Measurements from ENCODE around the gene C6orf136.
A peak's percentile ranks its signal among the peaks of the same experiment; 100 is the strongest.
"Not testable (repeated sequence)": the region's sequence is repeated elsewhere in the genome, so short reads cannot be mapped to it uniquely, and the experiment has no call there.

C6orf136 gene

GRCh38 chr6:30646450-30647241 is at the start of gene C6orf136:
Gene C6orf136, plus strand, starts transcription at chr6:30647133. Its CDS starts 99 bp downstream, at chr6:30647232.
- Histone ChIP-seq H3K27me3 (ENCODE audit: control insufficient read depth in 1 of 2, insufficient read depth in 2 of 2, low read length in 2 of 2) (no peaks in the 10 kb centered on the region), H3K9ac (ENCODE audit: low read depth in 1 of 2, low read length in 2 of 2) (peak within 1 kb of the TSS; percentile 65 to 96), H3K9me3 (ENCODE audit: control insufficient read depth in 1 of 2, low read length in 2 of 2) (no peaks in the 10 kb centered on the region), H3K4me1 (ENCODE audit: control insufficient read depth in 1 of 2, insufficient read depth in 2 of 2, low read length in 2 of 2) (peaks cover 12 to 26% of the 10 kb centered on the region in 2 donors), H3K4me3 (ENCODE audit: low read depth in 1 of 2, low read length in 2 of 2) (peak within 1 kb of the TSS; percentile 71 to 76), H3K36me3 (ENCODE audit: control insufficient read depth in 1 of 2, insufficient read depth in 2 of 2, low read length in 2 of 2) (peaks cover 0 to 43% of the 10 kb centered on the region in 2 donors), H3K27ac (ENCODE audit: low read depth, low read length) (peak within 1 kb of the TSS; percentile 97)

- not testable (repeated sequence) for H3K27ac ChIP-seq (ENCODE audit: low read depth, low read length); H3K27me3 ChIP-seq (ENCODE audit: control insufficient read depth in 1 of 2, insufficient read depth in 2 of 2, low read length in 2 of 2); H3K4me1 ChIP-seq (ENCODE audit: control insufficient read depth in 1 of 2, insufficient read depth in 2 of 2, low read length in 2 of 2); H3K9me3 ChIP-seq (ENCODE audit: control insufficient read depth in 1 of 2, low read length in 2 of 2); H3K4me3 ChIP-seq (ENCODE audit: low read depth in 1 of 2, low read length in 2 of 2)
- H3K9ac ChIP-seq (ENCODE audit: low read depth in 1 of 2, low read length in 2 of 2): peak overlapping the region in 1 of 2 donors; percentile 15
- peaks cover 22 to 34% of the 10 kb centered on the region in 2 donors for H3K36me3 ChIP-seq (ENCODE audit: control insufficient read depth in 1 of 2, insufficient read depth in 2 of 2, low read length in 2 of 2)
Observed at GRCh38 chr6:30597315-30598144, 49.4 kb upstream of the C6orf136 start.

DNA sequence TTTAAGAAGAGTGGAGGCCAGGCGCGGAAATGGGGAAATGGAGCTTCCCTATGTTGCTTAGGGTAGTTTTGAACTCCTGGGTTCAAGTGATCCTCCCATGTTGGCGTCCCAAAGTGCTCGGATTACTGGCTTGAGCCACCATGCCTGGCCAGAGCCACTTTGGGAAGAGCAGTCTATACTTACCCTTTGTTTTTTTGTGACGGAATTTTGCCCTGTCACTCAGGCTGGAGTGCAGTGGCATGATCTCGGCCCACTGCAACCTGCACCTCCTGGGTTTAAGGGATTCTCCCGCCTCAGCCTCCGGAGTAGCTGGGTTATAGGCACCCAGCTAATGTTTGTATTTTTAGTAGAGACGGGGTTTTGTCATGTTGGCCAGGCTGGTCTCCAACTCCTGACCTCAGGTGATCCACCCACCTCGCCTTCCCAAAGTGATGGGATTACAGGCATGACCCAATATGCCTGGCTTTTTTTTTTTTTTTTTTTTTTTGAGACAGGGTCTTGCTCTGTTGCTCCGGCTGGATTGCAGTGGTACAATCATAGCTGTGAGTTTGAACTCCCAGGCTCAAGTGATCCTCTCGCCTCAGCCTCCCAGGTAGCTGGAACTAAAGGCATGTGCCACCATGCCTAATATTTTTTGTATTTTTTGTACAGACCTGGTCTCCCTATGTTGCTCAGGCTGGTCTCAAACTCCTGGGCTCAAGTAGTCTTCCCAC is 47.9 kb upstream of the C6orf136 start:
- H3K27ac ChIP-seq (ENCODE audit: low read depth, low read length): no peak overlapping the region
- H3K9me3 ChIP-seq (ENCODE audit: control insufficient read depth in 1 of 2, low read length in 2 of 2): no peaks in the 10 kb centered on the region
- H3K36me3 ChIP-seq (ENCODE audit: control insufficient read depth in 1 of 2, insufficient read depth in 2 of 2, low read length in 2 of 2): peaks cover 35 to 48% of the 10 kb centered on the region in 2 donors
- no peak overlapping the region for H3K4me3 ChIP-seq (ENCODE audit: low read depth in 1 of 2, low read length in 2 of 2)
- H3K4me1 ChIP-seq (ENCODE audit: control insufficient read depth in 1 of 2, insufficient read depth in 2 of 2, low read length in 2 of 2): no peaks in the 10 kb centered on the region
- H3K9ac ChIP-seq (ENCODE audit: low read depth in 1 of 2, low read length in 2 of 2): no peak overlapping the region
- no peaks in the 10 kb centered on the region for H3K27me3 ChIP-seq (ENCODE audit: control insufficient read depth in 1 of 2, insufficient read depth in 2 of 2, low read length in 2 of 2)

- H3K27me3 ChIP-seq (ENCODE audit: control insufficient read depth in 1 of 2, insufficient read depth in 2 of 2, low read length in 2 of 2): no peaks in the 10 kb centered on the region
- no peak overlapping the region for H3K27ac ChIP-seq (ENCODE audit: low read depth, low read length)
- H3K36me3 ChIP-seq (ENCODE audit: control insufficient read depth in 1 of 2, insufficient read depth in 2 of 2, low read length in 2 of 2): peaks cover 42 to 48% of the 10 kb centered on the region in 2 donors
Observed at GRCh38 chr6:30599625-30600324, 47.2 kb upstream of the C6orf136 start.

GRCh38 chr6:30600451-30600961 is 46.4 kb upstream of the C6orf136 start:
- Histone ChIP-seq H3K36me3 (ENCODE audit: control insufficient read depth in 1 of 2, insufficient read depth in 2 of 2, low read length in 2 of 2) (peaks cover 48 to 52% of the 10 kb centered on the region in 2 donors), H3K4me3 (ENCODE audit: low read depth in 1 of 2, low read length in 2 of 2) (no peak overlapping the region), H3K27ac (ENCODE audit: low read depth, low read length) (no peak overlapping the region), H3K4me1 (ENCODE audit: control insufficient read depth in 1 of 2, insufficient read depth in 2 of 2, low read length in 2 of 2) (no peaks in the 10 kb centered on the region), H3K9ac (ENCODE audit: low read depth in 1 of 2, low read length in 2 of 2) (no peak overlapping the region), H3K9me3 (ENCODE audit: control insufficient read depth in 1 of 2, low read length in 2 of 2) (no peaks in the 10 kb centered on the region), H3K27me3 (ENCODE audit: control insufficient read depth in 1 of 2, insufficient read depth in 2 of 2, low read length in 2 of 2) (no peaks in the 10 kb centered on the region)

More at GRCh38 chr6:30599625-30600324, 47.2 kb upstream of the C6orf136 start:
- no peaks in the 10 kb centered on the region for H3K4me1 ChIP-seq (ENCODE audit: control insufficient read depth in 1 of 2, insufficient read depth in 2 of 2, low read length in 2 of 2)
- no peak overlapping the region for H3K4me3 ChIP-seq (ENCODE audit: low read depth in 1 of 2, low read length in 2 of 2)
- H3K9ac ChIP-seq (ENCODE audit: low read depth in 1 of 2, low read length in 2 of 2): no peak overlapping the region
- H3K9me3 ChIP-seq (ENCODE audit: control insufficient read depth in 1 of 2, low read length in 2 of 2): no peaks in the 10 kb centered on the region

DNA sequence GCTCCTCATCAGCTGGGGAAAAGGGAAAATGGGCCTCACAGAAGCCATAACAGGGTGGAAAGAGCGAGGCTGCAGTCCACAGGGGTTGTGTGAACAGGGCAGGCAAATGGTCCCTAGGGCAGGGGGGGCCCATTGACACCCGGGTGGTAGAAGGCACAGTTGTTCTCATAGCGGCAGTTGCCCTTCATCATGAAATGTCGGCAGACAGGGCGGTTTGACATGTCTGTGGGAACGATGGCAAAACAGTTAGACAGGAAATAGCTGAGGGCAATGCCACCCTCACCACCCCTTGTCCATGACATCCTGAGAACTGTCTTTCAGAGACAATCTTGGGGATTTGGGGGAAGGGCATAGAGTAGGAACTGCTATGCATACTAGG is 45.5 kb upstream of the C6orf136 start:
- no peak overlapping the region for H3K9ac ChIP-seq (ENCODE audit: low read depth in 1 of 2, low read length in 2 of 2)
- H3K27ac ChIP-seq (ENCODE audit: low read depth, low read length): no peak overlapping the region
- H3K27me3 ChIP-seq (ENCODE audit: control insufficient read depth in 1 of 2, insufficient read depth in 2 of 2, low read length in 2 of 2): no peaks in the 10 kb centered on the region
- H3K9me3 ChIP-seq (ENCODE audit: control insufficient read depth in 1 of 2, low read length in 2 of 2): no peaks in the 10 kb centered on the region
- H3K4me1 ChIP-seq (ENCODE audit: control insufficient read depth in 1 of 2, insufficient read depth in 2 of 2, low read length in 2 of 2): no peaks in the 10 kb centered on the region
- peaks cover 55 to 60% of the 10 kb centered on the region in 2 donors for H3K36me3 ChIP-seq (ENCODE audit: control insufficient read depth in 1 of 2, insufficient read depth in 2 of 2, low read length in 2 of 2)
- H3K4me3 ChIP-seq (ENCODE audit: low read depth in 1 of 2, low read length in 2 of 2): no peak overlapping the region

DNA sequence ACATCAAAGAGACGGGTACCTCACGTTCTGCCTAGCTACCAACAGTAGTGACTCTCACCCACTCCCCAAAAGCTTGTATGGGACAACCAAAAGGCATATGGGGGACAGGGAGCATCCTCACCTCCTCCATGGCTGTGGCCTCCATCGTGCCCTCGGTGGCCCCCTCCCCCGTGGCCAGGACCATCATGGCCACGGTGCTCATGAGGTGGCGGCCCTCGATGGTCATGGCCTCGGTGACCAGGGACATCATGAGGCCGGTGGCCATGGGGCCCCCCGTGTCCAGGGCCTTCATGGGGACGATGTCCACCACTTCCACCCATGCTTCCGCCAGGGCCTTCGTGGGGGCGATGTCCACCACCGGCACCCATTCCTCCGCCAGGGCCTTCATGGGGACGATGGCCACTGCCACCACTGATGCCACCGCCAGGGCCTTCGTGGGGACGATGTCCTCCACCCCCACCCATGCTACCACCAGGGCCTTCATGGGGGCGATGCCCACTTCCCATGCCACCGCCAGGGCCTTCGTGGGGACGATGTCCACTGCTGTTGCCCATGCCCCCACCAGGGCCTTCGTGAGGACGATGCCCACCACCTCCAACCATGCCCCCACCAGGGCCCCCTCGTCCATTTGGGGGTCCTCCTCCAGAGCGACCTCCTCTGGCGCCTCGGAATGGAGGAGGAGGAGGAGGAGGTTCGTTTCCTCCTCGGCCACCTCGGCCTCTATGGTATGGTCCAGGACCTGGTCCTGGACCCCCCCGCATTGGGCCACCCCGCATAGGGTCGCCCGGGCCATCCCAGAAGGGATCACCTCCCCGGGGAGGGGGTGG is 44.9 kb upstream of the C6orf136 start:
- H3K4me1 ChIP-seq (ENCODE audit: control insufficient read depth in 1 of 2, insufficient read depth in 2 of 2, low read length in 2 of 2): no peaks in the 10 kb centered on the region
- H3K27ac ChIP-seq (ENCODE audit: low read depth, low read length): no peak overlapping the region
- no peak overlapping the region for H3K4me3 ChIP-seq (ENCODE audit: low read depth in 1 of 2, low read length in 2 of 2)
- H3K27me3 ChIP-seq (ENCODE audit: control insufficient read depth in 1 of 2, insufficient read depth in 2 of 2, low read length in 2 of 2): no peaks in the 10 kb centered on the region
- H3K36me3 ChIP-seq (ENCODE audit: control insufficient read depth in 1 of 2, insufficient read depth in 2 of 2, low read length in 2 of 2): peaks cover 61 to 66% of the 10 kb centered on the region in 2 donors
- no peak overlapping the region for H3K9ac ChIP-seq (ENCODE audit: low read depth in 1 of 2, low read length in 2 of 2)
- H3K9me3 ChIP-seq (ENCODE audit: control insufficient read depth in 1 of 2, low read length in 2 of 2): no peaks in the 10 kb centered on the region

GRCh38 chr6:30603961-30604360 is 43.0 kb upstream of the C6orf136 start:
- Histone ChIP-seq H3K9ac (ENCODE audit: low read depth in 1 of 2, low read length in 2 of 2) (no peak overlapping the region), H3K27ac (ENCODE audit: low read depth, low read length) (no peak overlapping the region), H3K36me3 (ENCODE audit: control insufficient read depth in 1 of 2, insufficient read depth in 2 of 2, low read length in 2 of 2) (peaks cover 72 to 82% of the 10 kb centered on the region in 2 donors)

GRCh38 chr6:30610065-30610464 is 36.9 kb upstream of the C6orf136 start:
- Histone ChIP-seq H3K27ac (ENCODE audit: low read depth, low read length) (no peak overlapping the region), H3K9me3 (ENCODE audit: control insufficient read depth in 1 of 2, low read length in 2 of 2) (no peaks in the 10 kb centered on the region), H3K36me3 (ENCODE audit: control insufficient read depth in 1 of 2, insufficient read depth in 2 of 2, low read length in 2 of 2) (peaks cover 40 to 51% of the 10 kb centered on the region in 2 donors), H3K27me3 (ENCODE audit: control insufficient read depth in 1 of 2, insufficient read depth in 2 of 2, low read length in 2 of 2) (no peaks in the 10 kb centered on the region), H3K4me3 (ENCODE audit: low read depth in 1 of 2, low read length in 2 of 2) (no peak overlapping the region), H3K4me1 (ENCODE audit: control insufficient read depth in 1 of 2, insufficient read depth in 2 of 2, low read length in 2 of 2) (peaks cover 22 to 23% of the 10 kb centered on the region in 2 donors), H3K9ac (ENCODE audit: low read depth in 1 of 2, low read length in 2 of 2) (no peak overlapping the region)

More at GRCh38 chr6:30603961-30604360, 43.0 kb upstream of the C6orf136 start:
- Histone ChIP-seq H3K27me3 (ENCODE audit: control insufficient read depth in 1 of 2, insufficient read depth in 2 of 2, low read length in 2 of 2) (no peaks in the 10 kb centered on the region), H3K4me3 (ENCODE audit: low read depth in 1 of 2, low read length in 2 of 2) (no peak overlapping the region), H3K4me1 (ENCODE audit: control insufficient read depth in 1 of 2, insufficient read depth in 2 of 2, low read length in 2 of 2) (no peaks in the 10 kb centered on the region), H3K9me3 (ENCODE audit: control insufficient read depth in 1 of 2, low read length in 2 of 2) (no peaks in the 10 kb centered on the region)
